ENCODE data around the gene OPN1MW.
"Not testable (repeated sequence)": the region's sequence is repeated elsewhere in the genome, so short reads cannot be mapped to it uniquely, and the experiment has no call there.

The OPN1MW gene

GRCh38 chrX:154182296-154182695, at the start of gene OPN1MW:
Gene OPN1MW (plus strand): TSS chrX:154182596. CDS start chrX:154182678, 82 bp downstream.
- DNase-seq (ENCODE audit: low spot score), result not testable (repeated sequence)

GRCh38 chrX:154135458-154136229, 46.8 kb upstream of the OPN1MW start:
- no peak for DNase-seq (ENCODE audit: low spot score)

- peak; percentile 73 for DNase-seq (ENCODE audit: low spot score)
Observed at GRCh38 chrX:154136627-154137161, 45.7 kb upstream of the OPN1MW start.

GRCh38 chrX:154138857-154139256, 43.5 kb upstream of the OPN1MW start:
- DNase-seq (ENCODE audit: low spot score), result no peak

- no peak for DNase-seq (ENCODE audit: low spot score)
Observed at GRCh38 chrX:154140206-154140605, 42.2 kb upstream of the OPN1MW start.

- DNase-seq (ENCODE audit: low spot score), result no peak
Observed at GRCh38 chrX:154140742-154141141, 41.7 kb upstream of the OPN1MW start.

GRCh38 chrX:154142386-154142785, 40.0 kb upstream of the OPN1MW start:
- no peak for DNase-seq (ENCODE audit: low spot score)

- DNase-seq (ENCODE audit: low spot score), result no peak
Observed at GRCh38 chrX:154142950-154143745, 39.2 kb upstream of the OPN1MW start.

GRCh38 chrX:154144010-154144409, 38.4 kb upstream of the OPN1MW start, which contains the start of gene OPN1LW:
Gene OPN1LW (plus strand): TSS chrX:154144243. CDS start chrX:154144284, 41 bp downstream.
- DNase-seq (ENCODE audit: low spot score), result not testable (repeated sequence)

- not testable (repeated sequence) for DNase-seq (ENCODE audit: low spot score)
Observed at GRCh38 chrX:154151030-154151429, 31.4 kb upstream of the OPN1MW start.

- not testable (repeated sequence) for DNase-seq (ENCODE audit: low spot score)
Observed at GRCh38 chrX:154156221-154156620, 26.2 kb upstream of the OPN1MW start.

- DNase-seq (ENCODE audit: low spot score), result not testable (repeated sequence)
Observed at GRCh38 chrX:154157207-154157606, 25.2 kb upstream of the OPN1MW start.

- DNase-seq (ENCODE audit: low spot score), result not testable (repeated sequence)
Observed at GRCh38 chrX:154159345-154159744, 23.1 kb upstream of the OPN1MW start.

- not testable (repeated sequence) for DNase-seq (ENCODE audit: low spot score)
Observed at GRCh38 chrX:154164902-154165301, 17.5 kb upstream of the OPN1MW start.

GRCh38 chrX:154168384-154168783, 14.0 kb upstream of the OPN1MW start:
- DNase-seq (ENCODE audit: low spot score), result not testable (repeated sequence)

- not testable (repeated sequence) for DNase-seq (ENCODE audit: low spot score)
Observed at GRCh38 chrX:154172535-154172943, 9.9 kb upstream of the OPN1MW start.

GRCh38 chrX:154174356-154174755, 8.0 kb upstream of the OPN1MW start:
- not testable (repeated sequence) for DNase-seq (ENCODE audit: low spot score)

GRCh38 chrX:154183794-154184193, 1.4 kb downstream of the OPN1MW start:
- DNase-seq (ENCODE audit: low spot score), result not testable (repeated sequence)

- not testable (repeated sequence) for DNase-seq (ENCODE audit: low spot score)
Observed at GRCh38 chrX:154192846-154193245, 10.4 kb downstream of the OPN1MW start.

GRCh38 chrX:154194316-154194715, 11.9 kb downstream of the OPN1MW start:
- not testable (repeated sequence) for DNase-seq (ENCODE audit: low spot score)

- DNase-seq (ENCODE audit: low spot score), result not testable (repeated sequence)
Observed at GRCh38 chrX:154196466-154196865, 14.1 kb downstream of the OPN1MW start.

- DNase-seq (ENCODE audit: low spot score), result not testable (repeated sequence)
Observed at GRCh38 chrX:154209670-154210418, 27.4 kb downstream of the OPN1MW start.
